HG02981 (cell line): ENCODE data around the gene NUFIP2.
"Not testable (repeated sequence)": the region's sequence is repeated elsewhere in the genome, so short reads cannot be mapped to it uniquely, and the experiment has no call there.

Experiments used
- ATAC-seq: cut with Tn5 transposase; IDR thresholded peaks from one replicate; pipeline ENCODE4 v1.9.1; 2021; ENCODE audit warnings: mild to moderate bottlenecking, moderate library complexity; ENCODE audit not compliant: unreplicated experiment

The NUFIP2 gene, protein sequence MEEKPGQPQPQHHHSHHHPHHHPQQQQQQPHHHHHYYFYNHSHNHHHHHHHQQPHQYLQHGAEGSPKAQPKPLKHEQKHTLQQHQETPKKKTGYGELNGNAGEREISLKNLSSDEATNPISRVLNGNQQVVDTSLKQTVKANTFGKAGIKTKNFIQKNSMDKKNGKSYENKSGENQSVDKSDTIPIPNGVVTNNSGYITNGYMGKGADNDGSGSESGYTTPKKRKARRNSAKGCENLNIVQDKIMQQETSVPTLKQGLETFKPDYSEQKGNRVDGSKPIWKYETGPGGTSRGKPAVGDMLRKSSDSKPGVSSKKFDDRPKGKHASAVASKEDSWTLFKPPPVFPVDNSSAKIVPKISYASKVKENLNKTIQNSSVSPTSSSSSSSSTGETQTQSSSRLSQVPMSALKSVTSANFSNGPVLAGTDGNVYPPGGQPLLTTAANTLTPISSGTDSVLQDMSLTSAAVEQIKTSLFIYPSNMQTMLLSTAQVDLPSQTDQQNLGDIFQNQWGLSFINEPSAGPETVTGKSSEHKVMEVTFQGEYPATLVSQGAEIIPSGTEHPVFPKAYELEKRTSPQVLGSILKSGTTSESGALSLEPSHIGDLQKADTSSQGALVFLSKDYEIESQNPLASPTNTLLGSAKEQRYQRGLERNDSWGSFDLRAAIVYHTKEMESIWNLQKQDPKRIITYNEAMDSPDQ

DNA sequence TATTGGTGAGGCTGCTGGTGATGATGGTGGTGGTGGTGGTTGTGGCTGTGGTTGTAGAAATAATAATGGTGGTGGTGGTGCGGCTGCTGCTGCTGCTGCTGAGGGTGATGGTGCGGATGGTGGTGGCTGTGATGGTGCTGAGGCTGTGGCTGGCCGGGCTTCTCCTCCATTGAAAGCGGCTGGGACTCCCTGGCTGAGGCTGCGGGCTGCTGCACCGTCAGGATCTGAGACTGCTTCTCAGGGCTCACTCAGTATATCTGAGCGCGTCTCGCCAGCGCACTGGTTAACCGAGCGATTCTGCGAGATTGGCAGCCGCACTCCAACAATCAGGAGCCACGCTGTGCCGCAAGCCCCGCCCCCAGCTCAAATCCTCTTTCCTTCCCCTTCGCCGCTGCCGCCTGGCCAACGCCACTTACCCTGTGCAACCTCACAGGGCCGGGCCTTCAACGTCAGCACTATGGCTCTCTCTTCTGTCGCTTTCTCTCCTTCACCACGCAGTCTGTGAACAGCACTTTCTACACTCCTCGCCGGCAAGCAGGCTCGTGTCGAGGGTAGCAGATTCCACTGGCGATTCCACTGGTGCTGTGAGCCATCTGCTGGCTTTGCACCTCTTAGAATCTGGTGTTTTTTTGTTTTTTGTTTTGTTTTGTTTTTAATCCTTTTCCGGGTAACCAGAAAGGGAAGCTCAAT is at the start of gene NUFIP2:
TSS of gene NUFIP2 (minus strand) at position 259 of the 690 bp plus-strand sequence. CDS start at position 170, 89 bp downstream.
- peak; percentile 84 for ATAC-seq

DNA sequence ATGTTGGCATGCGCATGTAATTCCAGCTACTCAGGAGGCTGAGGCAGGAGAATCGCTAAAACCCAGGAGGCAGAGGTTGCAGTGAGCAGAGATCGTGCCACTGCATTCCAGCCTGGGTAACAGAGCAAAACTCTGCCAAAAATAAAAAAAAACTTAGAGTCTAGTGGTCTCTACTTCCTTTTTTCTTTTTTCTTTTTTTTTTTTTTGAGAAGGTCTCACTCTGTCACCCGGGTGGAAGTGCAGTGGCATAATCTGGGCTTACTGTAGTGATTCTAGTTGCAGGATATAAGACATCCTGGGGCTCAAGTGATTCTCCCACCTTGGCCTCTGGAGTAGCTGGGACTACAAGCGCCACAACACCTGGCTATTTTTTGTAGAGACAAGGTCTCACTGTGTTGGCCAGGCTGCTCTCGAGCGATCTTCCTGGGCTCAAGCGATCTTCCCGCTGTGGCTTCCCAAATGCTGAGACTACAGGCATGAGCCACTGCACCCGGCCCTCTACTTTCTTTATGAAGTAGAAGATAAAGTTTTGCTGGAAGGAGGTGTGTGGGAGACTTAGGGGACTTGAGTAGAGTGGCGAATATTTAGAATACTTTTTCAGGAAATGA is 48.3 kb upstream of the NUFIP2 start:
- no peak for ATAC-seq

DNA sequence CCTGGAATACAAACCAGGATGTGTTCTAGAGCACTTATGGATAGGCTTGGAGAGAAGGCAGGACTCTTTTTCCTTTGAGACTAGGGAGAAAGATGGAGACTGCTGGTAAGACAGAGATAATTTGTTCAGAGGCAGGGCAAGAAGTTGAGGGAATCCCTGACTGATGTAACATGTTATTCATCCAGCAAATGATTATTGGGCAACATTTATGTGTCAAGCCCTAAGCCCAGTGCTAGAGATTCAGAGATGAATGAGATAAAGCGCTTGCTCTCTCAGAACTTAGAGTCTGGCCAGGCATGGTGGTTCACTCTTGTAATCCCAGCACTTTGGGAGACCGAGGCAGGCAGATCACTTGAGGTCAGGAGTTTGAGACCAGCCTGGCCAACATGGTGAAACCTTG is 47.8 kb upstream of the NUFIP2 start:
- no peak for ATAC-seq

DNA sequence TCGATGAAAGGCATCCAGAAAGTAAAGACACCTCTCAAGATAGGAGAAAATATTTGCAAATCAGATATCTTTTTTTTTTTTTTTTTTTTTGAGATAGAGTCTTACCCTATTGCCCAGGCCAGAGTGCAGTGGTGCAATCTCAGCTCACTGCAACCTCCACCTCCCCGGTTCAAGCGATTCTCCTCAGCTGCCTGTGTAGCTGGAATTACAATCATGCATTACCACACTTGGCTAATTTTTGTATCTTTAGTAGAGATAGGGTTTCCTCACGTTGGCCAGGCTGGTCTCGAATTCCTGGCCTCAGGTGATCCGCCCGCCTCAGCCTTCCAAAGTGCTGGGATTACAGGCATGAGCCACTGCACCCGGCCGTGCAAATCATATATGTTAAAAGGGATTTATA is 45.1 kb upstream of the NUFIP2 start:
- not testable (repeated sequence) for ATAC-seq

- ATAC-seq: no peak
Measured at GRCh38 chr17:29331708-29332085, 37.7 kb upstream of the NUFIP2 start.

DNA sequence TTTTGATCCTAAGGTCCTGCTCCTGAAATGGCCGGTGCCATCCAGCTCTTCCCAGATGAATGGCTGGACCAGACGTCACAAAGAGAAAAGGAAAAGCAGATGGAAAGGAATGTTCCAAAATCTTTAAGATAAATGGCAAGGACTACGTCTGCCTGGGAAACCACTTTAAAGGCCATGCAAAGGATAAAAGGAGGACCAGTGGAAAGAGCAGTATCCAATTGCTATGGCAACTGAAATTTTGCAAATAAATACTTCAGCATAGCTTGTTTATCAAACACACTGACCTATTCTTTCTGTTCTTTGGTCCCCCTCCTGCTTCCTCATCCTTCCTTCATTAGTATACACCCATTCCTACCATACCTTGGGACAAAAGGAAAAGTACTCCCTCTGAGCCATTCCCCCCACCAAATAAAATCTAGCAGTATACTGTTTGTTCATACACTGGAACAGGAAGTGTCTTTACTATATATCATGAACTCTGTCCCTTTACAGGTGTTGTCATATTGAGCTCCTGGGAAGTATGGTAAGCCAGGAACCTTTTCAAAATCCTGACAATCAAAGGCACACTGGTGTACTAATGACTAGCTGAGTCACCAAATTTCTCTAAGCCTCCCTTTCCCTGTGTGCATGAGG is 37.2 kb upstream of the NUFIP2 start:
- ATAC-seq: no peak

GRCh38 chr17:29327412-29327811 is 33.5 kb upstream of the NUFIP2 start:
- no peak for ATAC-seq

GRCh38 chr17:29326023-29326813 is 32.3 kb upstream of the NUFIP2 start:
- ATAC-seq: no peak

DNA sequence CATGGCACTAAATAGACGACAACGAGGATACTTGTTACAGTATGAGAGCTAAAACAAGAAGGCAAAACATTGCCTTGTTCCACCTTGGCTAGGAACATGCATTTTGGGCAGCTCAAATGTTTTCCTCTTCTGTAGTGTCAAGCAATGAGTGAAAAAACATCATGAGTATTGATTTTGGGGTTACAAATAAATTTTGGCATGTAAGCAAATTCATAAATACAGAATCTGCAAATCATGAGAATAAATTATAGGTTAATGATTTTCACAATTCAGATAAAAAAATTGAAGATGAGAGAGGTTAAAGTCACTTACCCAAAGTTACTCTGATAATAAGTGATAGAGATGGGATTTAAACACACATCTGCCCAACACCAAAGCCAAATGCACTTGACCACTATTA is 28.4 kb upstream of the NUFIP2 start:
- ATAC-seq: no peak

- no peak for ATAC-seq
Measured at GRCh38 chr17:29303386-29303785, 9.4 kb upstream of the NUFIP2 start.

- ATAC-seq: no peak
Measured at GRCh38 chr17:29299031-29299430, 5.1 kb upstream of the NUFIP2 start.

DNA sequence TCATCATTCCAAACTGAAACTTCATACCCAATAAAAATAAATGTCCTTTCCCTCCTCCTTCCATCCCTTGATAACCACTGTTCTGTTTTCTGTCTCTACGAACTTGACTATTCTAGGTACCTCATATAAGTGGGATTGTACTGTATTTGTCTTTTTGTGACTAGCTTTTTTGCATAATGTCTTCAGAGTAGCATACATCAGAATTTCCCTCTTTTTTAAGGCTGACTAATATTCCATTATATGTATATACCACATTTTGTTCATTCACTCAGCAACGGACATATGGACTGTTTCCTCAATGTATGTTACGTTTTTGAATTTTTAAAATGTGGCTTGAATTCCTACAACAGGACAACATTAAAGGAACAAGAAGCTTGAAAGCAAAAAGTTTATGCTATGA is 1.5 kb upstream of the NUFIP2 start:
- no peak for ATAC-seq

DNA sequence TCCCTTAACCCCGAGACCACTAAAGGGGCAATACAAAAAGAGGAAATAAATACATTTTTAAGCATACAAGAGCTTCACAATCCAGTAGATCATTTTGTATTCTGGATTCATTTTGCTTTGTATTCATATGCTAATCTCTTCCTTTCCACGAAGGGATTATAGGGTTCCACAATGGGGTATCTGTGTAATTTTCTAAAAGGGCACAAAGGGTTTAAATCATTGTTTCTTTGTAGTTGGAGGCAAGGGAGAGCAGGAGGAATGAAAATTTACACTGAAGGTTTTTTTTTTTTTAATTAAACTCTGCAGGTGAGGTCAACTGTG is 592 bp upstream of the NUFIP2 start:
- ATAC-seq: no peak

GRCh38 chr17:29292992-29293889 is 707 bp downstream of the NUFIP2 start:
- no peak for ATAC-seq

GRCh38 chr17:29292071-29292991 is 1.6 kb downstream of the NUFIP2 start:
- no peak for ATAC-seq

GRCh38 chr17:29291163-29291752 is 2.7 kb downstream of the NUFIP2 start:
- no peak for ATAC-seq

DNA sequence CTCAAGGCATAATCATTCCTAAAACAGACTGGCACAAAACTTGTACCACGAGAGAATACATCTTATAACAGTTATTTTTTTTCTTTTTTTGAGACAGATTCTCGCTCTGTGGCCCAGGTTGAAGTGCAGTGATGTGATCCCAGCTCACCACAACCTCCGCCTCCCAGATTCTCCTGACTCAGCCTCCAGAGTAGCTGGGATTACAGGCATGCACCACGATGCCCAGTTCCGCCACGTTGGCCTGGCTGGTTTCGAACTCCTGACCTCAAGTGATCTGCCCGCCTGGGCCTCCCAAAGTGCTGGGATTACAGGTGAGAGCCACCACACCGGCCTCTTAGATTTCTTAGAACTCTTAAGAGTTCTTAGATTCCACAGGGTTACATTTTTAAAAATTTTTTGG is 4.1 kb downstream of the NUFIP2 start:
- ATAC-seq: no peak

DNA sequence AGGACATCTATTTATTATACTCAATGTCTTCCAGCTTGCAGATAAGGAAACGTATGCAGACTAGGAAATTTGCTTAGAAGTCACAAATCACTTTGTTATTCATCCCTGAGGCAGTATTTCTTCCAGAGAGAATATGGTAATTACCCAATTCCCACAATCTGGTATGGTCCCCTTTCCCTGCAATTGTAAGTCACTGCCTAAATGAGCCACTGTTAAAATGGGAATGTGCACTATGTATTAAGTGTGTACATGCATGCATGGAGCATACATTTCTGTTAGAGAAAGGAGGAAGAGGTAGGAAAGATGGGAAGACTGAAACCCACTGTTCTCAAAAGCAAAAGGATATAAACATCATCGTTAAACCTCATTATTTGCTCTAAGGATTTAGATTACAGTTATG is 10.0 kb downstream of the NUFIP2 start:
- no peak for ATAC-seq
